ENCODE results near the gene IPO13. TPM values are rescaled to one million over a fixed set of nuclear protein-coding genes. Genes with fewer than 3 reads are reported as not detected.

Gene IPO13
- total and polyA plus RNA-seq, 2 experiments from 2014 or later = 26.2 to 28.6 TPM

DNA sequence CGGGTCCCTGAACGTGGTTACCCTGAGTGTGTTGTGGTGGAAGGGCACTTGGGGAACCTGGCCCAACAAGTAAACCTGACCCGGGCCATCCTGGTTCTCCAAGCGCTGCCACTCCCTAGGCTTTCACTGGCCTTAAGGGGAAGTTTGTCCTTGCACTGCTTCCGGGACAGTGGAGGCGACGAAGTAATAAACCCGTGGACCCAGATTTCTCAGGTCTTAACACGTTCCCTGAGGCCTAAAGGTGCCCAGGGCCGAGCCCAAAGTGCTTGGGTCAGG is 44.4 kb downstream of the IPO13 start:
- TF ChIP-seq, protein P1, sequence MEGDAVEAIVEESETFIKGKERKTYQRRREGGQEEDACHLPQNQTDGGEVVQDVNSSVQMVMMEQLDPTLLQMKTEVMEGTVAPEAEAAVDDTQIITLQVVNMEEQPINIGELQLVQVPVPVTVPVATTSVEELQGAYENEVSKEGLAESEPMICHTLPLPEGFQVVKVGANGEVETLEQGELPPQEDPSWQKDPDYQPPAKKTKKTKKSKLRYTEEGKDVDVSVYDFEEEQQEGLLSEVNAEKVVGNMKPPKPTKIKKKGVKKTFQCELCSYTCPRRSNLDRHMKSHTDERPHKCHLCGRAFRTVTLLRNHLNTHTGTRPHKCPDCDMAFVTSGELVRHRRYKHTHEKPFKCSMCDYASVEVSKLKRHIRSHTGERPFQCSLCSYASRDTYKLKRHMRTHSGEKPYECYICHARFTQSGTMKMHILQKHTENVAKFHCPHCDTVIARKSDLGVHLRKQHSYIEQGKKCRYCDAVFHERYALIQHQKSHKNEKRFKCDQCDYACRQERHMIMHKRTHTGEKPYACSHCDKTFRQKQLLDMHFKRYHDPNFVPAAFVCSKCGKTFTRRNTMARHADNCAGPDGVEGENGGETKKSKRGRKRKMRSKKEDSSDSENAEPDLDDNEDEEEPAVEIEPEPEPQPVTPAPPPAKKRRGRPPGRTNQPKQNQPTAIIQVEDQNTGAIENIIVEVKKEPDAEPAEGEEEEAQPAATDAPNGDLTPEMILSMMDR (IDR thresholded peaks at IDR 0.05; ENCODE audit: low read depth, low read length) = no peak
- Histone ChIP-seq H3K36me3 (no peaks in the 10 kb centered on the region), H3K4me1 (ENCODE audit: low read depth) (peaks cover 4% of the 10 kb centered on the region), H3K4me3 (peak overlapping the region; percentile 56), H3K27me3 (no peaks in the 10 kb centered on the region), H3K27ac (peak overlapping the region; percentile 28), H3K9me3 (ENCODE audit: low read depth) (no peaks in the 10 kb centered on the region)
- no peak for DNase-seq (ENCODE audit: low read depth in 1 of 2, low spot score in 1 of 2)

DNA sequence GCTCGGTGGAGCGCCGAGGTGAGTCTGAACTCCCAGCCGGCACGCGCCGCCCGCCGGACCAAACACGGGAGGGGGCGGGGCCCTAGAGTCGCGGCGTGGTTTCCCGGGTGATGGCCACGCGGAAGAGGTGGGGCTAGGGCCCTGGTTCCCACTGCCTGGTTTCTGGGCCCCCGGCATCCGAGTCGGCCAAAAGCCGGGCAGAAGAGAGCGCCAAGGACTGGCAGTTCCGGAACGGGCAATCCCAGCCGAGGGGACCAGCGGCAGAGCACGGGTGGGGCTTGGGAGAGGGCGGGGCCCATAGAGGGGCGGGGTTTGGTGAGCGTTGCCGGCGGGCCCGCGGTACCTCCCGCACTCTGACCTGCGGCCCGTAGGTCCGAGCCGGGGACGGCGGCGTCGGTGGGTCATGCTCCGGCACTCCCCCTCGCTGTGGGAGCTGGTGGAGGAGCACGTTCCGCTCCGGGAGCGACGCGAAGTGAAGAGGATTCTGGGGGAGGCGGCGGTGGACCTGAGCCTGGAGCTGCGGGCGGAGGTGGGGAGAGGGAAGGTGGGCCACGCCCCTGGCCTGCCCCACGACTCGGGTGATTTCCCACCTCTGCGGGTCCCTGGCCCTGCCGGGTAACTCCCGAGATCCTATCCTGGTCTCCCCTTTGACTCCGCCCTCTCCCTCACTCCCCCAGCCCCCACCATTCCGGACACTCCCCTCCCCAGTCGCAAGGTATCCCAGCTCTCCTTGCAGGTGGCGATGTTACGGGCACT is 44.9 kb downstream of the IPO13 start, which contains the start of gene CCDC24:
Gene CCDC24, plus strand, starts transcription at position 124 of the 756 bp plus-strand sequence. Its CDS starts 280 bp downstream, at position 404.
- DNase-seq (ENCODE audit: low read depth in 1 of 2, low spot score in 1 of 2) = peak; percentile 84 to 86
- Histone ChIP-seq H3K4me1 (ENCODE audit: low read depth) (peaks cover 4% of the 10 kb centered on the region), H3K27me3 (no peaks in the 10 kb centered on the region), H3K27ac (peak within 1 kb of the TSS; percentile 28), H3K36me3 (no peaks in the 10 kb centered on the region), H3K4me3 (peak within 1 kb of the TSS; percentile 56), H3K9me3 (ENCODE audit: low read depth) (no peaks in the 10 kb centered on the region)
- TF ChIP-seq, protein P1 (IDR thresholded peaks at IDR 0.05; ENCODE audit: low read depth, low read length) = no peak

GRCh38 chr1:43992232-43992995 is 45.7 kb downstream of the IPO13 start:
- no peak for DNase-seq (ENCODE audit: low read depth in 1 of 2, low spot score in 1 of 2)
- no peaks in the 10 kb centered on the region for H3K27me3 ChIP-seq
- H3K36me3 ChIP-seq = no peaks in the 10 kb centered on the region
- peaks cover 4% of the 10 kb centered on the region for H3K4me1 ChIP-seq (ENCODE audit: low read depth)
- TF ChIP-seq, protein P1 (IDR thresholded peaks at IDR 0.05; ENCODE audit: low read depth, low read length) = no peak
- peak overlapping the region; percentile 28 for H3K27ac ChIP-seq
- H3K4me3 ChIP-seq = peak overlapping the region; percentile 56
- no peaks in the 10 kb centered on the region for H3K9me3 ChIP-seq (ENCODE audit: low read depth)

GRCh38 chr1:43993206-43993914 is 46.6 kb downstream of the IPO13 start:
- no peak overlapping the region for H3K27ac ChIP-seq
- no peak for DNase-seq (ENCODE audit: low read depth in 1 of 2, low spot score in 1 of 2)
- no peaks in the 10 kb centered on the region for H3K36me3 ChIP-seq
- no peak overlapping the region for H3K4me3 ChIP-seq
- H3K9me3 ChIP-seq (ENCODE audit: low read depth) = no peaks in the 10 kb centered on the region
- TF ChIP-seq, protein P1 (IDR thresholded peaks at IDR 0.05; ENCODE audit: low read depth, low read length) = no peak
- H3K27me3 ChIP-seq = no peaks in the 10 kb centered on the region
- H3K4me1 ChIP-seq (ENCODE audit: low read depth) = peaks cover 4% of the 10 kb centered on the region

- H3K4me3 ChIP-seq = no peak overlapping the region
- TF ChIP-seq, protein P1 (IDR thresholded peaks at IDR 0.05; ENCODE audit: low read depth, low read length) = no peak
- no peak overlapping the region for H3K27ac ChIP-seq
- DNase-seq (ENCODE audit: low read depth in 1 of 2, low spot score in 1 of 2) = no peak
- H3K4me1 ChIP-seq (ENCODE audit: low read depth) = peaks cover 4% of the 10 kb centered on the region
- H3K9me3 ChIP-seq (ENCODE audit: low read depth) = no peaks in the 10 kb centered on the region
- no peaks in the 10 kb centered on the region for H3K27me3 ChIP-seq
- H3K36me3 ChIP-seq = no peaks in the 10 kb centered on the region
Measured at GRCh38 chr1:43994071-43994470, 47.3 kb downstream of the IPO13 start.
